Endothelial cell of umbilical vein (primary cell): ENCODE measurements around the gene ATP1B3. TPM values are rescaled to one million over a fixed set of nuclear protein-coding genes. Genes with fewer than 3 reads are reported as not detected.

Source experiments
- BruUV-seq: library from RNA; stranded (reverse); fragments of 400-500 nt; replicated peaks from 2 replicates; lab custom pipeline; 2021; lab: Mats Ljungman, UMichigan
- CTCF ChIA-PET: fragments of 300-600, 350-600 bp; sonication (Branson Sonifier 250); formaldehyde crosslinking; loops from one replicate; lab custom pipeline; 2021; ENCODE audit warnings: antibody characterized with exemption, inconsistent platforms; lab: Charles Lee
- POLR2A ChIA-PET: fragments of 300-600, 350-600 bp; sonication (Branson Sonifier 250); formaldehyde crosslinking; loops from one replicate; lab custom pipeline; 2021; ENCODE audit warnings: antibody characterized with exemption, inconsistent platforms; lab: Charles Lee
- DNase-seq: peaks from one replicate; pipeline ENCODE4 v3.0.0-alpha.2; 2011; ENCODE audit warnings: low read depth, low spot score
- FAIRE-seq: peaks from 2 replicates; lab custom pipeline; 2011; peaks lifted over from hg19 to GRCh38; lab: Jason Lieb, UNC
- H2AFZ ChIP-seq: 2 replicates; pipeline ENCODE4 v1.6.0; 2012; ENCODE audit warnings: low read depth, low read length, control low read depth, inconsistent platforms
- H3K27ac ChIP-seq: 2 replicates; pipeline ENCODE4 v1.5.1; 2011; ENCODE audit warnings: low read depth, mild to moderate bottlenecking, control low read depth, low read length, moderate library complexity; ENCODE audit not compliant: insufficient read depth
- H3K27me3 ChIP-seq, 2 experiments: 2 replicates each; pipeline versions ENCODE4 v1.6.0 to v1.6.1; 2011; ENCODE audit warnings: low read length in 2 of 2, mixed read lengths in 1 of 2; ENCODE audit not compliant: control insufficient read depth in 2 of 2, insufficient read depth in 2 of 2
- H3K36me3 ChIP-seq, 2 experiments: 2 replicates in 1 of 2; 3 replicates in 1 of 2; pipeline ENCODE4 v1.5.1; 2011; ENCODE audit warnings: low read length in 2 of 2, mild to moderate bottlenecking in 1 of 2, moderate library complexity in 1 of 2; ENCODE audit not compliant: control insufficient read depth in 2 of 2, insufficient read depth in 2 of 2; ENCODE audit errors: extremely low read depth in 1 of 2
- H3K4me1 ChIP-seq: 3 replicates; pipeline ENCODE4 v1.5.1; 2011; ENCODE audit warnings: mild to moderate bottlenecking, low read length; ENCODE audit not compliant: control insufficient read depth, insufficient read depth; ENCODE audit errors: extremely low read depth
- H3K4me2 ChIP-seq: 2 replicates; pipeline ENCODE4 v1.6.1; 2011; ENCODE audit warnings: low read length, control low read depth, mixed read lengths; ENCODE audit not compliant: insufficient read depth
- H3K4me3 ChIP-seq, 3 experiments: fragments of 200-600 bp in 1 of 3; sonication (generic), shearing (Covaris generic) in 1 of 3; replicated peaks in 1 of 3; 2 replicates each; pipeline ENCODE4 v1.5.1; 2011 to 2016; ENCODE audit warnings: control low read depth in 3 of 3, low read length in 3 of 3, mild to moderate bottlenecking in 2 of 3, inconsistent platforms in 1 of 3, low read depth in 1 of 3, moderate library complexity in 1 of 3; ENCODE audit not compliant: insufficient read depth in 1 of 3
- H3K79me2 ChIP-seq: 2 replicates; pipeline ENCODE4 v1.6.0; 2012; ENCODE audit warnings: low read length, inconsistent platforms; ENCODE audit not compliant: control insufficient read depth, insufficient read depth
- H3K9ac ChIP-seq: replicated peaks from 2 replicates; pipeline ENCODE3; 2011; ENCODE audit warnings: low read length, control low read depth; ENCODE audit not compliant: insufficient read depth; ENCODE audit errors: extremely low read depth
- H3K9me1 ChIP-seq: replicated peaks from 3 replicates; pipeline ENCODE4 v1.6.0; 2011; ENCODE audit warnings: mild to moderate bottlenecking, low read length; ENCODE audit not compliant: control insufficient read depth, insufficient read depth; ENCODE audit errors: extremely low read depth
- H3K9me3 ChIP-seq: replicated peaks from 2 replicates; pipeline ENCODE4 v1.5.1; 2012; ENCODE audit warnings: low read length, inconsistent platforms; ENCODE audit not compliant: control insufficient read depth, insufficient read depth
- H4K20me1 ChIP-seq: replicated peaks from 2 replicates; pipeline ENCODE3; 2011; ENCODE audit warnings: mild to moderate bottlenecking, low read length; ENCODE audit not compliant: control insufficient read depth, insufficient read depth; ENCODE audit errors: extremely low read depth
- EZH2 ChIP-seq: IDR thresholded peaks from 2 replicates; pipeline ENCODE4 v1.6.1; 2012; ENCODE audit warnings: borderline replicate concordance, low read depth, mild to moderate bottlenecking, moderate library complexity, low read length, inconsistent platforms; ENCODE audit not compliant: severe bottlenecking
- FOS ChIP-seq: IDR thresholded peaks from 2 replicates; pipeline ENCODE4 v1.6.1; 2011; ENCODE audit warnings: mild to moderate bottlenecking, low read length, moderate library complexity, borderline replicate concordance; ENCODE audit not compliant: insufficient read depth
- GATA2 ChIP-seq: IDR thresholded peaks from 2 replicates; pipeline ENCODE4 v1.7.0; 2011; ENCODE audit warnings: low read depth, mild to moderate bottlenecking, moderate library complexity, mixed read lengths, low read length; ENCODE audit not compliant: insufficient read length, insufficient read depth
- JUN ChIP-seq: IDR thresholded peaks from 2 replicates; pipeline ENCODE4 v1.6.1; 2011; ENCODE audit warnings: borderline replicate concordance, low read depth; ENCODE audit not compliant: insufficient read length, insufficient read depth
- MYC ChIP-seq: IDR thresholded peaks from one replicate; pipeline ENCODE4 v1.6.1; 2011; ENCODE audit warnings: mild to moderate bottlenecking, low read depth, low read length
- POLR2A ChIP-seq: IDR thresholded peaks from 2 replicates; pipeline ENCODE4 v1.6.1; 2012; ENCODE audit warnings: low read depth, mild to moderate bottlenecking, control low read depth, low read length
- POLR2AphosphoS5 ChIP-seq: IDR thresholded peaks from 2 replicates; pipeline ENCODE4 v1.6.1; 2012; ENCODE audit warnings: low read depth, mild to moderate bottlenecking, control low read depth, low read length, moderate library complexity; ENCODE audit not compliant: insufficient read depth
- dilution Hi-C: fragments of 300-500 bp; cut with MboI; formaldehyde crosslinking; loops from one replicate; pipeline ENCODE4 v1.15.0; 2019; ENCODE audit warnings: low sequenced_read_pairs; ENCODE audit not compliant: extremely low pct_ligation_motif_present
- intact Hi-C: fragments of 100-400 bp; cut with micrococcal nuclease; formaldehyde crosslinking; loops from one replicate; pipeline ENCODE4 v1.10.0; 2022
- polyA plus RNA-seq, 4 experiments: library from polyadenylated mRNA; depleted of rRNA in 3 of 4; stranded (reverse) in 3 of 4; unstranded in 1 of 4; fragments of >200 nt; gene quantifications; 2 replicates each; pipeline versions ENCODE4 v1.2.1 to v1.2.3, GENCODE V29; 2011 to 2012; ENCODE audit warnings: missing spikeins in 1 of 4
- total RNA-seq: library from RNA; stranded (reverse); gene quantifications from 2 replicates; pipeline ENCODE4 v1.2.3, GENCODE V29; 2021
- TF ChIP-seq, protein P1 (sequence below): IDR thresholded peaks from 2 replicates; pipeline ENCODE4 v1.6.1; 2011; ENCODE audit not compliant: insufficient read depth, insufficient read length
- TF ChIP-seq, protein P2 (sequence below), 2 donors: IDR thresholded peaks; 1 replicate in 1 of 2; 2 replicates in 1 of 2; pipeline ENCODE4 v1.5.1; 2011; ENCODE audit warnings: low read length in 2 of 2, mild to moderate bottlenecking in 2 of 2, moderate library complexity in 2 of 2, control low read depth in 1 of 2, inconsistent platforms in 1 of 2, low read depth in 1 of 2; ENCODE audit not compliant: insufficient read depth in 1 of 2; ENCODE audit errors: extremely low read depth in 1 of 2

Gene ATP1B3
- total and polyA plus RNA-seq, 2 donors (not counting 3 experiments of a cell fraction or from before 2014, with no cell fraction given): 227 to 279 TPM

DNA sequence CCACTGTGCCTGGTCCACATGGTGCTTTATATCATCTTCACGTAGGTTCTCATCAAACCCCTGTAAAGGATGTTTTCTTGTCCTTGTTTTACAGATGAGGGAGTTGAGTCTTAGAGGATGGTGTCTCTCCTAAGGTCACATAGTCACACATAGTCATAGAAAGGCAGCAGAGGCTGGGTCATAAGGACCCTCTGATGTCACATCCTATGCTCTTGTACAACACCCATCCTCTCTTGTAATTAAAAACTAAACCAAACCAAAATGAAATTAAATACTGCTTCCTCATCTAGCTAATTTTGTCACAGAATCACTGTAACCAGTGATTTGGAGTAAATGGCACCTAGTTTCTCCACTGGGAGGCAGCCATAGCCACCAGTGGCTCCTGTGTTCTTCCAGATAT is 21.8 kb upstream of the ATP1B3 start:
- H3K4me3 ChIP-seq: no peak overlapping the region
- no peaks in the 10 kb centered on the region for H3K9me3 ChIP-seq
- intact Hi-C loops (loop anchor here (2.0 kb wide), 1 partner anchor 58 kb away; no protein-coding TSS in a partner anchor), dilution Hi-C loops (no loop called here)
- H3K4me1 ChIP-seq: peaks cover 9% of the 10 kb centered on the region
- H3K9me1 ChIP-seq: no peaks in the 10 kb centered on the region
- H3K79me2 ChIP-seq: no peaks in the 10 kb centered on the region
- H2AFZ ChIP-seq: no peak overlapping the region
- no peak for TF ChIP-seq POLR2A
- TF ChIP-seq, protein P1, sequence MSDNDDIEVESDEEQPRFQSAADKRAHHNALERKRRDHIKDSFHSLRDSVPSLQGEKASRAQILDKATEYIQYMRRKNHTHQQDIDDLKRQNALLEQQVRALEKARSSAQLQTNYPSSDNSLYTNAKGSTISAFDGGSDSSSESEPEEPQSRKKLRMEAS: no peak
- no peak for TF ChIP-seq JUN
- no peak for TF ChIP-seq POLR2AphosphoS5
- no peak for TF ChIP-seq EZH2
- TF ChIP-seq MYC: no peak
- TF ChIP-seq GATA2: no peak
- TF ChIP-seq FOS: no peak
- TF ChIP-seq, protein P2, sequence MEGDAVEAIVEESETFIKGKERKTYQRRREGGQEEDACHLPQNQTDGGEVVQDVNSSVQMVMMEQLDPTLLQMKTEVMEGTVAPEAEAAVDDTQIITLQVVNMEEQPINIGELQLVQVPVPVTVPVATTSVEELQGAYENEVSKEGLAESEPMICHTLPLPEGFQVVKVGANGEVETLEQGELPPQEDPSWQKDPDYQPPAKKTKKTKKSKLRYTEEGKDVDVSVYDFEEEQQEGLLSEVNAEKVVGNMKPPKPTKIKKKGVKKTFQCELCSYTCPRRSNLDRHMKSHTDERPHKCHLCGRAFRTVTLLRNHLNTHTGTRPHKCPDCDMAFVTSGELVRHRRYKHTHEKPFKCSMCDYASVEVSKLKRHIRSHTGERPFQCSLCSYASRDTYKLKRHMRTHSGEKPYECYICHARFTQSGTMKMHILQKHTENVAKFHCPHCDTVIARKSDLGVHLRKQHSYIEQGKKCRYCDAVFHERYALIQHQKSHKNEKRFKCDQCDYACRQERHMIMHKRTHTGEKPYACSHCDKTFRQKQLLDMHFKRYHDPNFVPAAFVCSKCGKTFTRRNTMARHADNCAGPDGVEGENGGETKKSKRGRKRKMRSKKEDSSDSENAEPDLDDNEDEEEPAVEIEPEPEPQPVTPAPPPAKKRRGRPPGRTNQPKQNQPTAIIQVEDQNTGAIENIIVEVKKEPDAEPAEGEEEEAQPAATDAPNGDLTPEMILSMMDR (IDR thresholded peaks at IDR 0.05; ENCODE audit: extremely low read depth in 1 of 2, insufficient read depth in 1 of 2, low read depth in 1 of 2, low read length in 2 of 2): no peak
- POLR2A ChIA-PET: no interaction called here
- no peaks in the 10 kb centered on the region for H4K20me1 ChIP-seq
- BruUV-seq: no TSS peak
- CTCF ChIA-PET: interaction anchor here (1.1 to 1.3 kb wide), 2 partner anchors 21 to 23 kb away, joined by 3 to 4 read pairs; no protein-coding TSS in a partner anchor
- DNase-seq (no peak), FAIRE-seq (no peak)
- no peak overlapping the region for H3K9ac ChIP-seq
- no peak overlapping the region for H3K27ac ChIP-seq
- H3K4me2 ChIP-seq: no peak overlapping the region
- H3K27me3 ChIP-seq: no peaks in the 10 kb centered on the region
- no peaks in the 10 kb centered on the region for H3K36me3 ChIP-seq
